Kidney epithelial cell (primary cell): Measurements from ENCODE around the gene CCDC92. TPM values are rescaled to one million over a fixed set of nuclear protein-coding genes. Genes with fewer than 3 reads are reported as not detected.

Experiments
- DNase-seq: peaks from one replicate; pipeline ENCODE4 v3.0.0-alpha.2; 2010; ENCODE audit warnings: low read depth
- H3K27me3 ChIP-seq: 2 replicates; pipeline ENCODE4 v1.6.0; 2011; ENCODE audit warnings: low read length; ENCODE audit not compliant: control insufficient read depth, insufficient read depth
- H3K36me3 ChIP-seq: 2 replicates; pipeline ENCODE4 v1.5.1; 2011; ENCODE audit warnings: low read length; ENCODE audit not compliant: control insufficient read depth, insufficient read depth
- H3K4me3 ChIP-seq: 2 replicates; pipeline ENCODE4 v1.5.1; 2011; ENCODE audit warnings: low read depth, mild to moderate bottlenecking, control low read depth, low read length
- CTCF ChIP-seq: IDR thresholded peaks from 2 replicates; pipeline ENCODE4 v1.5.1; 2011; ENCODE audit warnings: mild to moderate bottlenecking, moderate library complexity, low read length, control low read depth, inconsistent platforms; ENCODE audit not compliant: insufficient read depth, poor library complexity, severe bottlenecking
- total RNA-seq: library from RNA; depleted of rRNA; stranded (reverse); fragments of >200 nt; gene quantifications from 2 replicates; pipeline ENCODE4 v1.2.3, GENCODE V29; 2015

CCDC92 gene
- total RNA-seq, 1 donor from 2014 or later = 30.8 TPM

GRCh38 chr12:123933214-123933613 lies 39.4 kb downstream of the CCDC92 start:
- TF ChIP-seq CTCF = no peak
- Histone ChIP-seq H3K36me3 (no peaks in the 10 kb centered on the region), H3K27me3 (peaks cover 2% of the 10 kb centered on the region), H3K4me3 (no peak overlapping the region)
- DNase-seq = no peak

- TF ChIP-seq CTCF = no peak
- no peak for DNase-seq
Measured at GRCh38 chr12:123931686-123932321, 40.8 kb downstream of the CCDC92 start.

GRCh38 chr12:123929946-123930583 lies 42.6 kb downstream of the CCDC92 start:
- H3K27me3 ChIP-seq = peaks cover 5% of the 10 kb centered on the region
- no peak for TF ChIP-seq CTCF
- H3K4me3 ChIP-seq = no peak overlapping the region
- DNase-seq = no peak
- H3K36me3 ChIP-seq = no peaks in the 10 kb centered on the region

More at GRCh38 chr12:123931686-123932321, 40.8 kb downstream of the CCDC92 start:
- Histone ChIP-seq H3K36me3 (no peaks in the 10 kb centered on the region), H3K4me3 (no peak overlapping the region), H3K27me3 (peaks cover 4% of the 10 kb centered on the region)

GRCh38 chr12:123928897-123929296 lies 43.7 kb downstream of the CCDC92 start:
- no peak for DNase-seq
- TF ChIP-seq CTCF = no peak
- Histone ChIP-seq H3K4me3 (no peak overlapping the region), H3K36me3 (no peaks in the 10 kb centered on the region), H3K27me3 (peaks cover 8% of the 10 kb centered on the region)

GRCh38 chr12:123928274-123928865 lies 44.3 kb downstream of the CCDC92 start:
- no peak for TF ChIP-seq CTCF
- Histone ChIP-seq H3K27me3 (peaks cover 8% of the 10 kb centered on the region), H3K4me3 (no peak overlapping the region), H3K36me3 (no peaks in the 10 kb centered on the region)
- DNase-seq = no peak

GRCh38 chr12:123924539-123924938 lies 48.1 kb downstream of the CCDC92 start:
- H3K36me3 ChIP-seq = no peaks in the 10 kb centered on the region
- H3K27me3 ChIP-seq = peaks cover 8% of the 10 kb centered on the region
- no peak for TF ChIP-seq CTCF
- no peak overlapping the region for H3K4me3 ChIP-seq
- no peak for DNase-seq
